Suprapubic skin (tissue), 4 donors: ENCODE data around the gene TNNI3K.

ENCODE experiments used
- CTCF ChIP-seq, 2 donors: fragments of 200-600 bp in 1 of 2; fragments of 450-650 bp in 1 of 2; sonication (generic) in 1 of 2; IDR thresholded peaks; one replicate each; pipeline ENCODE4 v1.5.1; 2016 to 2019; ENCODE audit warnings: antibody characterized with exemption in 2 of 2, mild to moderate bottlenecking in 1 of 2, moderate library complexity in 1 of 2
- POLR2A ChIP-seq, 2 donors: fragments of 450-650 bp; IDR thresholded peaks; one replicate each; pipeline ENCODE4 v1.6.1; 2017; ENCODE audit warnings: antibody characterized with exemption in 2 of 2, mild to moderate bottlenecking in 2 of 2, moderate library complexity in 2 of 2
- POLR2AphosphoS5 ChIP-seq, 3 donors: sonication (generic); formaldehyde crosslinking; IDR thresholded peaks; one replicate each; pipeline ENCODE4 v1.6.1; 2017; ENCODE audit warnings: antibody characterized with exemption in 3 of 3

GRCh38 chr1:74357150-74357549, 122.0 kb downstream of the TNNI3K start:
- TF ChIP-seq POLR2A (IDR thresholded peaks at IDR 0.05): no peak
- TF ChIP-seq CTCF (IDR thresholded peaks at IDR 0.05): no peak
- no peak for TF ChIP-seq POLR2AphosphoS5 (IDR thresholded peaks at IDR 0.05)
